Lower lobe of right lung (tissue), 2 donors: ENCODE results near the gene AIP. TPM values are rescaled to one million over a fixed set of nuclear protein-coding genes. Genes with fewer than 3 reads are reported as not detected.

ENCODE experiments used
- ATAC-seq, 2 donors: fragments of 200-7000 bp; cut with Tn5 transposase; one replicate each; pipeline ENCODE4 v1.9.1; 2020 to 2022; ENCODE audit warnings: mild to moderate bottlenecking in 2 of 2, moderate library complexity in 2 of 2
- DNase-seq: peaks from one replicate; pipeline ENCODE4 v3.0.0-alpha.2; 2020
- H3K27ac ChIP-seq: fragments of 200-600 bp; one replicate; pipeline ENCODE4 v1.8.0; 2022
- H3K27me3 ChIP-seq: fragments of 200-600 bp; one replicate; pipeline ENCODE4 v1.8.0; 2022; ENCODE audit warnings: low read depth
- H3K36me3 ChIP-seq: fragments of 200-600 bp; one replicate; pipeline ENCODE4 v1.8.0; 2022; ENCODE audit warnings: mild to moderate bottlenecking
- H3K4me1 ChIP-seq: fragments of 200-600 bp; one replicate; pipeline ENCODE4 v1.8.0; 2022
- H3K4me3 ChIP-seq: fragments of 200-600 bp; one replicate; pipeline ENCODE4 v1.8.0; 2022; ENCODE audit warnings: mild to moderate bottlenecking
- H3K9me3 ChIP-seq: fragments of 200-600 bp; one replicate; pipeline ENCODE4 v1.8.0; 2022
- CTCF ChIP-seq: fragments of 200-600 bp; IDR thresholded peaks from one replicate; pipeline ENCODE4 v1.8.0; 2022; ENCODE audit warnings: antibody characterized with exemption, mild to moderate bottlenecking
- intact Hi-C: fragments of 100-400 bp; cut with DNase I; formaldehyde crosslinking; loops from one replicate; pipeline ENCODE4 v1.11.0; 2022
- total RNA-seq: library from RNA; stranded (reverse); fragmentation: NEBNext Ultra II Directional; extraction: Animal tissue kit (Norgen Biotek cat#: 25700); gene quantifications from one replicate; pipeline ENCODE4 v1.2.1, GENCODE V29; 2021
- donor health status: DM: no; HTN: yes; CAD: no; lungs with severe emphysema.

The AIP gene
- total RNA-seq, 1 donor from 2014 or later, result 85.2 TPM

GRCh38 chr11:67489203-67489884, 6.5 kb downstream of the AIP start:
- DNase-seq (no peak), ATAC-seq (no peak)
- intact Hi-C loops, result no loop called here
- Histone ChIP-seq H3K4me3 (no peak overlapping the region), H3K27ac (no peak overlapping the region), H3K9me3 (no peaks in the 10 kb centered on the region), H3K4me1 (peaks cover 22% of the 10 kb centered on the region), H3K36me3 (peaks cover 73% of the 10 kb centered on the region), H3K27me3 (no peaks in the 10 kb centered on the region)
- TF ChIP-seq CTCF, result no peak

GRCh38 chr11:67489885-67490726, 7.3 kb downstream of the AIP start:
- H3K36me3 ChIP-seq, result peaks cover 78% of the 10 kb centered on the region
- intact Hi-C loops, result no loop called here
- TF ChIP-seq CTCF, result no peak
- no peaks in the 10 kb centered on the region for H3K27me3 ChIP-seq
- peaks cover 14% of the 10 kb centered on the region for H3K4me1 ChIP-seq
- DNase-seq (no peak), ATAC-seq (no peak)
- no peak overlapping the region for H3K4me3 ChIP-seq
- no peak overlapping the region for H3K27ac ChIP-seq
- H3K9me3 ChIP-seq, result no peaks in the 10 kb centered on the region

GRCh38 chr11:67490727-67491065, 7.9 kb downstream of the AIP start:
- Histone ChIP-seq H3K9me3 (no peaks in the 10 kb centered on the region), H3K4me3 (no peak overlapping the region), H3K36me3 (peaks cover 84% of the 10 kb centered on the region), H3K27ac (no peak overlapping the region), H3K4me1 (peaks cover 11% of the 10 kb centered on the region), H3K27me3 (no peaks in the 10 kb centered on the region)
- ATAC-seq (no peak), DNase-seq (no peak)
- no peak for TF ChIP-seq CTCF
- intact Hi-C loops, result no loop called here

- intact Hi-C loops, result no loop called here
- TF ChIP-seq CTCF, result no peak
These were observed 8.6 kb downstream of the AIP start for GRCh38 chr11:67491276-67492068.

GRCh38 chr11:67492069-67492727, 9.4 kb downstream of the AIP start:
- DNase-seq (no peak), ATAC-seq (no peak)
- H3K9me3 ChIP-seq, result no peaks in the 10 kb centered on the region
- no peak for TF ChIP-seq CTCF
- H3K36me3 ChIP-seq, result peaks cover 91% of the 10 kb centered on the region
- H3K4me1 ChIP-seq, result no peaks in the 10 kb centered on the region
- intact Hi-C loops, result no loop called here
- H3K27ac ChIP-seq, result no peak overlapping the region
- no peaks in the 10 kb centered on the region for H3K27me3 ChIP-seq
- no peak overlapping the region for H3K4me3 ChIP-seq

More at GRCh38 chr11:67491276-67492068, 8.6 kb downstream of the AIP start:
- DNase-seq (no peak), ATAC-seq (no peak)
- Histone ChIP-seq H3K4me3 (no peak overlapping the region), H3K4me1 (peaks cover 3% of the 10 kb centered on the region), H3K27me3 (no peaks in the 10 kb centered on the region), H3K36me3 (peaks cover 92% of the 10 kb centered on the region), H3K9me3 (no peaks in the 10 kb centered on the region), H3K27ac (no peak overlapping the region)
